A549 treated with RU486 at 1 μM for 4 hours (cell line): ENCODE measurements around the gene TULP1. TPM values are rescaled to one million over a fixed set of nuclear protein-coding genes. Genes with fewer than 3 reads are reported as not detected.

Experiments used
- total RNA-seq: library from RNA; stranded (reverse); fragments of 200-300 nt; extraction: Qiagen RNA extraction; gene quantifications from 5 replicates; pipeline ENCODE4 v1.2.3, GENCODE V29; 2022; ENCODE audit warnings: low read depth

The TULP1 gene
- not detected in 5 replicates for total RNA-seq

DNA sequence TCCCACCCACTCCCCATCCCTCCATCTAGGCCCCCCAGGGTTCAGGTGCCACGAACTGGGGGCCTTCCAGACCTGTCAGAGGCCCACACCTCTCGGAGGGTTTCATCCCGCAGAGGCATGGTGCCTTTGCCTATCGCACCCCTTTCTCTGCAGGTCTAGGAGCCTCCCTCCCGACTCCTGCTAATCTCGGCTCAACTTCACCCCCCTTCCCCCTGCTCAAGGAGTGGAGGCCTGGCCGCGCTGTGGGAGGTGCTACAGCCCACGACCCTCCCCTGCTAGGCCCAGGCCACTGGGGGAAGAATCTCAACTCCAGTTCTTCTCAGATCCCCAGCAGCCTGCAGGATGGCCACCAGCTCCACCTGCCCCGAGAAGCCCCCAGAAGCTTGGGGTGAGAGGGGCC lies at the start of gene TULP1:
Gene TULP1 (minus strand): TSS at position 157 of the 400 bp plus-strand sequence. CDS start 38 bp downstream, at position 119.

DNA sequence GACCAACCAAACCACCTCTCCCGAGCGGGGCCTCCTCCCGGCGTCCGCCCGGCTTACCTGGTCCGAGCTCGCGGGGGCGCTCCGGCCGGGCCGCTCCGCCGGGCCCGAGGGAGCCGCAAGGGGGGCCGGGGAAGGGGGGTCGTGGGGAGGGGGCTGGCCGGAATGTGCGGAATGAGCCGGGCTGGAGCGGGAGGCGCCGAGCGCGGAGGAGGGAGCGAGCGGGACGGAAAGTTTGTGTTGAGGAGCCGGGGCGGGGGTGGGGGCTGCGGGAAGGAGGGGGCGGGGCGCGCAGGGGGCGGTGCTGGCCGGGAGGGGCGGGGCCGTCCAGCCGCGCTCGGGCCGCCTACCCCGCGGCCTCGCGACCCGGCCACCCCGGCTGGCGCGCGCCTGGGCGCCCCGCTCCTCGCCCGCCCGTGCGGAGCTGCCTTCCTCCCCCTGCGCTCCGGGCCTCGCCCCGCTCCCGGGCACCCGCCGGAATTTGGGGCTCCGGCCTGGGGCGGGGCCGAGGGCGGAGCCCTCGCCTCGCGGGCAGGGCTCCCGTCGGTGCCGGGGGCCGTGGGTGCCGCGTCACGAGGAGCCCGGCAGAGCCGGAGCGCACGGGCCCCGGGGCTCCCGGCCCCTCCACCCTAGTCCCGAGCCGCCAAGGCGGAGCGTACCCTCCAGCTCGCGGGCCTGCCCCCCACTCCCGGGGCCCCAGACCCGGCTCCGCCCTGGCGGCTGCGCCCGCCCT lies 15.7 kb downstream of the TULP1 start, which contains the start of gene TEAD3:
Gene TEAD3 (minus strand): TSS at position 239 of the 730 bp plus-strand sequence.

DNA sequence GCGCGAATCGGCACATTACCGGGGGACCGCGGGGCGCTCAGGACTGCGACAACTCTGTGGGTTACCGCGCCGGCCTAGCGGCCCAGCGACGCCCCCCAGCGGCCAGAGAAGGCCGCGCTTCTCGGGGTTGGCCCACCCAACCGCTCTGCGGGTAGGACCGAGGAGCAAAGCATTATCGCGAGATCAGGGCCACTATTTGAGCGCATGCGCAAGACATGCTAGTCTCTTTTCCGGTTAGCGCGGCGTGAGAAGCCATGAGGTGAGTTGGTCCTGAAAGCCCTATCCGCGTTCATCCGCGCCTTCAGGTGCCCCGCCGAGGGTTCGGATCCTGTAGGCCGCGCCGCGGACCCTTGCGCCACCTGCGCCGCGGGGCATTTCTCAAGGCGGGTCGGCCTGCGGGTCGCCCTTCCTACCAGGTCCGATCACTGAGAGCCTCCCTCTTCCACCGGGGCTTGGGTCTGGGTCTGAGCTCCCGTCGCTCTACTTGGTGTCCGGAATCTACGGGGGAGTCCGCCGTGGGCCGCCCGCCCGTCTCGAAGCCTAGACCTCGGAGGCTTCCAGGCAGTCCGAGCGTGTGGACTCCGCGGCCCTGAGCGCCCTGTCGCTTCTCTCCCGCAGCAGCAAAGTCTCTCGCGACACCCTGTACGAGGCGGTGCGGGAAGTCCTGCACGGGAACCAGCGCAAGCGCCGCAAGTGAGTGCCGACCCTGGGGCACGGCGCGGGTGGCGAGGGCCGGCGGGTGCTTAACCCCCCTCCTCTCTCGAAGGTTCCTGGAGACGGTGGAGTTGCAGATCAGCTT lies 44.3 kb downstream of the TULP1 start, which contains the start of gene RPL10A:
Gene RPL10A (plus strand): TSS at position 221 of the 799 bp plus-strand sequence. CDS start 34 bp downstream, at position 255.

DNA sequence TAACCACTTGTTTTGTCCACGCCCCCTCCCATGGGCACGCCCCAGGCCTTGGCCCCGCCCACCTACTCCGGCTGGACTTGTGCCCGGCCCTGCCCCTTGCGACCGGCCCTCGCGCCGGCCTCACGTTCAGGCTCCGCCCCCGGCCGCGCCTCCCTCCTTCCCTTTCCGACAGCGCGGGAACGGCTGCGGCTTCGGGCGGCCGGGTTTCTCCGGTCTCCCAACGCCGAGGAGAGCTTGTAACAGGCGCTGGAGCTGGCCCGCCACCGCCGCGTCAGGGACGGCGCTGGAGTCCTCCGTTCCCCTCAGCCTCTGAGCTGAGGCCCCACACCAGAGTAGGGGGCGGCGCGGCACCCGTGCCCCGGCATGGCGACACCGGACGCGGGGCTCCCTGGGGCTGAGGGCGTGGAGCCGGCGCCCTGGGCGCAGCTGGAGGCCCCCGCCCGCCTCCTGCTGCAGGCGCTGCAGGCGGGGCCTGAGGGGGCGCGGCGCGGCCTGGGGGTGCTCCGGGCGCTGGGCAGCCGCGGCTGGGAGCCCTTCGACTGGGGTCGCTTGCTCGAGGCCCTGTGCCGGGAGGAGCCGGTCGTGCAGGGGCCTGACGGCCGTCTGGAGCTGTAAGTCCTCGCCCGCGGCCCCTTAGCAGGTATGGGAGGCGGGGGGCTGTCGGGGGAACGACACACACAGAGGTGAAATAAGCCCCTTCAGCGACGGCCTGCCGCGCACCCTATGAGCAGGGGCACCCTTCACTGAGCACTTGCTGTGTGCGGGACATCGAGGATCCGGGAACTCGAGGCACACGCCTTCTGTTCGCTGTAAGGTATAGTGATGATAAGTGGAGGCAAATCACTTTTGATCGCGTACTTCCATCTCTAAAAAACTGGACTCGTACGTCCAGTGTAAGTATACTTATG lies 60.3 kb downstream of the TULP1 start, which contains the start of gene FANCE:
Gene FANCE (plus strand): TSS at position 156 of the 908 bp plus-strand sequence. CDS start 208 bp downstream, at position 364.

Other genes with a start within 250 kb of the TULP1 start
- 0.05 to 0.08 TPM (median 0.06 TPM) in 4 of 5 replicates, not detected in the other for gene DEF6, start 215.1 kb downstream of the TULP1 start, total RNA-seq
- 4.2 to 7.1 TPM (median 5.2 TPM) in 5 replicates for gene PPARD, start 170.3 kb downstream of the TULP1 start, total RNA-seq
- 2.2 to 3.2 TPM (median 2.9 TPM) in 5 replicates for gene FANCE, start 60.6 kb downstream of the TULP1 start, total RNA-seq
- gene RPL10A, start 44.5 kb downstream of the TULP1 start, total RNA-seq: 1,412 to 1,579 TPM (median 1,500 TPM) in 5 replicates
- gene TEAD3, start 15.8 kb downstream of the TULP1 start, total RNA-seq: 4.4 to 6.6 TPM (median 5.7 TPM) in 5 replicates
- gene FKBP5, start 176.0 kb upstream of the TULP1 start, total RNA-seq: 10.9 to 15.2 TPM (median 12.7 TPM) in 5 replicates
- gene ARMC12, start 224.1 kb upstream of the TULP1 start, total RNA-seq: 0.15 to 0.46 TPM (median 0.27 TPM) in 4 of 5 replicates, not detected in the other